Right lung (tissue), 5 donors: ENCODE data around the gene KRT76. TPM values are rescaled to one million over a fixed set of nuclear protein-coding genes. Genes with fewer than 3 reads are reported as not detected.

Experiments
- DNase-seq, 2 donors: peaks; one replicate each; pipeline ENCODE4 v3.0.0-alpha.2; 2013
- polyA plus RNA-seq, 5 donors: library from polyadenylated mRNA; unstranded; fragments of 120-200 nt; gene quantifications; one replicate each; pipeline versions ENCODE4 v1.2.1 to v1.2.3, GENCODE V29; 2013; ENCODE audit warnings: inconsistent platforms in 1 of 5, low replicate concordance in 1 of 5; ENCODE audit not compliant: insufficient read length in 5 of 5, insufficient read depth in 1 of 5

The KRT76 gene
- polyA plus RNA-seq, 5 donors = not detected

DNA sequence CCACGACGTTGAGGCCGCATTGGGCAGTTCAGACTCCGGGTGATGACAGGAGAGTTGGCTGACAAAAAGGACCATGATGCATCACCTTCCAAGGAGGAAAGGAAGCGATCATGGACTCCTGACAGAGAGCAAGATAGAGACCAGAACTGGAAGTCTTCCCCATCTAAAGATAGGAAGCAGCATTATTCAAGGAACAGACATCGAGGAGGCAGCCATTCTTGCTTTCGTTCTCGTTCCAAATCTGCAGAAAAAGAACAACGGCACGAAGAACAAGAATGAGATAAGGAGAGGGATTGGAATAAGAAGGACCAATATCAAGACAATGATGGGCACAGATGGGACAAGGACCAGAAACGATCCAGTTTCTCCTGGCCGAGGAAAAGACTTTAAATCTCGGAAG lies 46.8 kb downstream of the KRT76 start:
- DNase-seq = no peak

DNA sequence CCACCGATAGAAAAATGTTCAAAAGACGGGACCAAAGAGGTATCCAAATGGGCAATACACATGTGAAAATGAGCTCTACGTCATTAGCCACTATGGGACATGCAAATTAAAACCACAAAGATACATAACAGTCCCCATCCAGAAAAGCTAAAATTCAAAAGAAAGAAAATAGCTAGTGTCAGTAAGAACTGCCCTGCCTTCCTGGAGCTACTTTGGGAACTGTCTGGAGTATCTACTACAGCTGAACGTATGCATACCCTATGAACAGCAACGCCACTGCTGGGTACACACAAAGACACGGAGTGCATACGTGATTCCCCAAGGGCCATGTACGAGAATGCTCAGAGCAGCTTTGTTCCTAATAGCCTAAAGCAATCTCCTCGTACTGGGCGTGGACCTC lies 48.0 kb downstream of the KRT76 start:
- no peak for DNase-seq

DNA sequence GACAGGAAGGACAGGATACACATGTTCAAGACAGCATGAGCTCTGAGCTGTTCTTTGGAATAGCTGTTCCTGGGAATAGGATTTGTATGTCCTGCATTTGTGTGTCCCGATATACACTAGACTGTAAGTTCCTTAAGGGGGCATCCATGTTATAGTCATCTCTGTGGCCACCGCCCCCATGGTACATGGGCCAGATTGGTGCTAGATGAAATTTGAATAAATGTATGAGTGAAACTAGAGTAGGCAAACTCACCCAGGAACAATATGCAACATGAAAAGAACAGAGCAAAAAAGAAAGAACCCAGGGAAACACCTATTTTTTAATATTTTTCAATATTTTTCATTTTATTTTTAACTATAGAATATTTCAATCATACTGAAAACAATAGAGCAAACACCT lies 48.8 kb downstream of the KRT76 start:
- no peak for DNase-seq

DNA sequence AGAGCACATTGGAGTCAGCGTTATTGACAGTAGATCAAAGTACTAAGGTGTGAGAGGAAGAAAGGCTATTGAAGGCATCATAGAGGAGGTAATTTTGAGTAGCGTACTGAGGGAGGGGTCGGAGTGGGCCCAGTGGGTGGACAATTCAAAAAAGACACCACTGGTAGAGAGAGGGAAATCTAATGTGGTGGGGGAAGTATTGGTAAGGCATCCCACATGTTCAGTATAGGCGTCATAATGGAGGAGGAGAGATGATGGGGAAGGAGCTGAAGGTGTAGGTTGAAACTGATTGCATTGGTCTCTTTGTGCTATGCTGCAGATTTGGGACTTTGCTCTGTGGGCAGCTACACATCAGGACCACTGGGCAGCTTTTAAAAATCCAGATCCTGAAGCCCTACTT lies 50.1 kb downstream of the KRT76 start:
- DNase-seq = no peak

DNA sequence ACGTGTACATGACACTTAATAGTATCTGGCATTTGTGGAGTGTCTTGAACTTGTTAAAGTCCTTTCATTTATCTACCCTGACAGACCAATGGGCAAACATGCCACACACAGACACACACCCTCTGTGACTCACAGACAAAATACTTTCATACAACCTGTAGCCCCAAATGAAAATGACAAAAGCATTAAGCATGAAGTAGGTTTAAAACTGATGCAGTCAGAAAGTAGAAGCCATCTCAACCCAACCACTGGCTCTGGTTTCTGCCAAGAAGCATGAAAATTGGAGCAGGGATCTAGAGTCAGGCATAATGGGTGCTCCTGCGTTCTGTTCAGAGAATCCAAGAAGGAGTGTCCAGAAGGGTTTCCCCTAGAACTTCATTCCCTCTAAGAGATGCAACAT lies 50.7 kb downstream of the KRT76 start:
- no peak for DNase-seq

DNA sequence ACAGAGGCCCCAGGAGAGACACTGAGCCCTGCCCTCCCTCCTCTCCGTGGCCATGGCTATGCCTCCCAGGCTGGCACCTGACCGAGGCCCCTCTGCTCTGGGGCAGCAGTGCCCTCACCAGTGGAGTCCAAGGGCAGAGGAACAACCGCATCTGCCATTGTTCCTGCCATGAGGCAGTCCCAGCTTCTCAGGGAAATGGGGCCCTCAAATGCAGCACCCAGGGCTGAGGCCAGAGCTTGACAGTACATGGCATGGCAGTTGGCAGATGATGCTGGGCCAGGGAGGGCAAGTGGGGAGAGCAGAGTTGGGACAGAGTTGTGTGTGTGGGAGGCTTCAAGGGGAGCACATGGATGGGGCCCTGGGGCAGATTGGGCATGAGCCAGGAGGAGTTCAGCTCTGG lies 52.8 kb downstream of the KRT76 start:
- no peak for DNase-seq

DNA sequence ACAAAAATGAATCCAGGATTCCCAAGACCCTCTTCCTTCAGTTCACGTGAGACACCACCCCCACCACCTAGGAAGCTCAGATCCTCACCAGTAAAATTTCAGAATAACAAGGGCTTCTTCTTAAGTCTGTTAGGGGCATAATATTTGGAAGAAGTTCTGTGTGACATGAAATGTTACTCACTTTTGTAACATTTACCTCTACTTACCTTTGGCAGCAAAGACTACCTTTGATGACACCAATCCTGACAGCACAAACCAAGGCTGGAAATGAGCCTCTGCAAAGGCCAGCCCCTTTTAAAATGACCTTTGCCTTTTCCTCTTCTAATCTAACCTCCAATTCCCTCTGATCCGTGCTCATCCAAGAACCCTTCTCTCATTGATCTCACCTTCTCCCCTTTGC lies 54.5 kb downstream of the KRT76 start:
- DNase-seq = no peak

DNA sequence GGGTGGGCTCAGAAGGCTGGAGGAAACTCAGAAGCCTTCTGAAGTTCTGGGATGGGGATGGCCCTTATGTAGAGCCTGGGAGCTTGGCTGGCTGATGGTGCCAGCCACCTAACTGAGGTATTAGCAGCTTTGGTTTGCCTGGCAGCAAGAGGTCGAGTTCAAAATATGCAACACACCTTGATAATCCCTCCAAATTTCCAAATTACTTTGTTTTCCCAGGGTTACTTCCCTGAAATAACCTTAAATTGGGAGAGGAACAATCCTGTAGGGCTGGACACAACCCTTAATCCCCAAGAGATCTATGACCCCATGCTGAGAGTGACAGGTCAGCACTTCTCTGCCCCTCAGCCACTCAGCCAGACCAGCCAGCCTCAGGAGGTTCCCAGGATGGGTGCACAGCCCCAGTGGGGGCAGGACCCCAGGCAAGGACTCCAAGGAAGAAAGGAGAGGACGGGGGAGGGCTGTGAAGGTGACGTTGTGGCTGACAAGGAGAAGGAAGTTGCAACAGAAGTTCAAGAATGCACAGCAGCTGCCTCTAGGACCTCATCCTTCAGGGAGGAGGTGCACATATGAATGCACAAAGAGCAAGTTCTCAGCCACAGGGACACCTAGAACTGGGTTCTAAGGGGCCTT lies 55.2 kb downstream of the KRT76 start:
- no peak for DNase-seq

DNA sequence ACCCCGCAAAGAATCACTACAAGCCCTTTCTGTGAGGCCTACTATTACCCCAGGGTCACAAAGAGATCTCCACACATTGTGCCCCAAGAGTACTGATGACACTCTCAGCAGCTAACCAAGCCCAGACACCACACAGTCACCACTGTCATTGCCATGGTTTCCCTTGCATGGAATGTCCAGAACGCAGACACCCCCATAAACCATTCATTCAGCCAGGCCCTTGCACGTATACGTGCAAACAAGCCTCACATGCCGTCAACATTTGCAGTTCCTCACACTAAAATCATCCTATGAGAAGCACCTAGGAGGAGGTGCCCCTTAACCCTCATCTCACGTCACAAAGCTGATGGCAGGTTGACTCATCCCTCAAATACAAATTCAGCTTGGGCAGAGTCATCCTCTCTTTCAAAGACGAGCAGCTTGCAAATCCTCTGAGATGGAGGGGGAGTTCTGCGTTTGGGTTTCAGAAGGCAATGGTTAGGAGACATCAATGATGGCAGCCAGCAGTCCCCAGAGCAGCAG lies 56.7 kb downstream of the KRT76 start:
- no peak for DNase-seq

Other genes starting within 250 kb of the KRT76 start
- under 1 TPM in 3 of 5 donors, not detected in 2; 0.06 to 0.12 (median 0.08) TPM for gene KRT71, start 224.2 kb downstream of the KRT76 start, polyA plus RNA-seq
- gene KRT74, start 203.5 kb downstream of the KRT76 start, polyA plus RNA-seq = not detected
- under 1 TPM; 0.09 to 0.46 (median 0.18) TPM for gene KRT72, start 175.9 kb downstream of the KRT76 start, polyA plus RNA-seq
- gene KRT73, start 158.8 kb downstream of the KRT76 start, polyA plus RNA-seq = under 1 TPM in 4 of 5 donors, not detected in 1; 0.10 to 0.19 (median 0.15) TPM
- gene KRT2, start 125.1 kb downstream of the KRT76 start, polyA plus RNA-seq = not detected
- under 1 TPM; 0.25 to 0.81 (median 0.71) TPM for gene KRT1, start 96.9 kb downstream of the KRT76 start, polyA plus RNA-seq
- gene KRT77, start 73.8 kb downstream of the KRT76 start, polyA plus RNA-seq = not detected
- gene KRT3, start 18.8 kb upstream of the KRT76 start, polyA plus RNA-seq = not detected
- gene KRT4, start 36.8 kb upstream of the KRT76 start, polyA plus RNA-seq = 1 to 10 TPM; 1.3 to 6.2 (median 2.8) TPM
- not detected for gene KRT79, start 57.0 kb upstream of the KRT76 start, polyA plus RNA-seq
- gene KRT78, start 71.6 kb upstream of the KRT76 start, polyA plus RNA-seq = under 1 TPM in 1 of 5 donors, not detected in 4; 0.16 TPM
- 100 to 1,000 TPM; 166 to 247 (median 183) TPM for gene KRT8, start 127.7 kb upstream of the KRT76 start, polyA plus RNA-seq
- gene KRT18, start 171.8 kb upstream of the KRT76 start, polyA plus RNA-seq = 100 to 1,000 TPM in 4 of 5 donors, 10 to 100 TPM in 1; 90.5 to 152 (median 114) TPM
- gene EIF4B, start 229.1 kb upstream of the KRT76 start, polyA plus RNA-seq = 100 to 1,000 TPM; 400 to 558 (median 539) TPM